HG03039 (cell line): ENCODE data around the gene CHID1.

Experiments
- ATAC-seq: cut with Tn5 transposase; IDR thresholded peaks from one replicate; pipeline ENCODE4 v1.9.1; 2021; ENCODE audit warnings: mild to moderate bottlenecking, moderate library complexity; ENCODE audit not compliant: unreplicated experiment

The CHID1 gene

GRCh38 chr11:911031-911889, 650 bp upstream of the CHID1 start:
- peak; percentile 25 for ATAC-seq

- ATAC-seq = peak; percentile 4
Observed at GRCh38 chr11:910044-910588, 494 bp downstream of the CHID1 start.

GRCh38 chr11:909406-909805, 1.2 kb downstream of the CHID1 start:
- ATAC-seq = no peak

- ATAC-seq = no peak
Observed at GRCh38 chr11:908273-908672, 2.3 kb downstream of the CHID1 start.

GRCh38 chr11:907668-908067, 2.9 kb downstream of the CHID1 start:
- ATAC-seq = no peak

GRCh38 chr11:905952-906351, 4.7 kb downstream of the CHID1 start:
- ATAC-seq = no peak

- ATAC-seq = no peak
Observed at GRCh38 chr11:904380-904779, 6.2 kb downstream of the CHID1 start.

- no peak for ATAC-seq
Observed at GRCh38 chr11:901452-902061, 9.1 kb downstream of the CHID1 start.

GRCh38 chr11:900545-900944, 10.1 kb downstream of the CHID1 start:
- ATAC-seq = no peak

GRCh38 chr11:899724-900123, 10.9 kb downstream of the CHID1 start:
- ATAC-seq = no peak

- no peak for ATAC-seq
Observed at GRCh38 chr11:898540-899190, 11.9 kb downstream of the CHID1 start.

- no peak for ATAC-seq
Observed at GRCh38 chr11:898143-898511, 12.5 kb downstream of the CHID1 start.

- no peak for ATAC-seq
Observed at GRCh38 chr11:897253-898142, 13.1 kb downstream of the CHID1 start.

- no peak for ATAC-seq
Observed at GRCh38 chr11:895331-896110, 15.1 kb downstream of the CHID1 start.

GRCh38 chr11:894575-895201, 15.9 kb downstream of the CHID1 start:
- ATAC-seq = no peak

- ATAC-seq = no peak
Observed at GRCh38 chr11:893008-893654, 17.5 kb downstream of the CHID1 start.

- ATAC-seq = no peak
Observed at GRCh38 chr11:890794-891540, 19.6 kb downstream of the CHID1 start.
